A549 treated with Hydrocortisone at 1 μM for 4 hours (cell line): ENCODE results near the gene MRGPRX2. TPM values are rescaled to one million over a fixed set of nuclear protein-coding genes. Genes with fewer than 3 reads are reported as not detected.

Experiments used
- total RNA-seq: library from RNA; stranded (reverse); fragments of 200-300 nt; extraction: Qiagen RNA extraction; gene quantifications from 5 replicates; pipeline ENCODE4 v1.2.3, GENCODE V29; 2022

The MRGPRX2 gene
- not detected in 5 replicates for total RNA-seq

DNA sequence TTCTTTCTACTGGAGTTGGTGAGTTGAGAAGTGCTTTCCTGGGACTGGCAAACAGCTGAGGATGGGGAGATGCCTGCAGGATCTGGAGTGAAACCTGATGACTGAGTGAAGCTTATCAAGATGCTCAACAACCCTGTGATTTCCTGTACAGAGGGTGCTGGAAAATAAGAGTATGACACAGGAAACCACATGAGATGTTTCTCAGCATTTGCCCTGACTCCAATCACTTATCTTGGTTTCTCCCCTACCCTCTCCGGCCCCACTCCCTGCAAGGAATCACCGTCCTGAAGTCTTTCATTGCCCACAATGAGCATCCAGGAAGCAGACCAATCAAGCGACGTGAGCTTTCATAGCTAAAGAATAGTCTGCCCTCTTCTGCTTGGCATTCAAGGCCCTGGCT lies at the start of gene MRGPRX2:
TSS of gene MRGPRX2 (minus strand) at position 89 of the 400 bp plus-strand sequence. CDS start 4,315 bp downstream, outside the sequence.

Other genes with a start within 250 kb of the MRGPRX2 start
- not detected in 5 replicates for gene MRGPRX1, start 121.3 kb downstream of the MRGPRX2 start, total RNA-seq
- gene ZDHHC13, start 56.5 kb upstream of the MRGPRX2 start, total RNA-seq: 13.9 to 19.4 TPM (median 16.4 TPM) in 5 replicates
- not detected in 5 replicates for gene CSRP3, start 141.3 kb upstream of the MRGPRX2 start, total RNA-seq
- gene E2F8, start 180.2 kb upstream of the MRGPRX2 start, total RNA-seq: 5.1 to 6.7 TPM (median 6.0 TPM) in 5 replicates